C4-2B (cell line): ENCODE data around the gene PPT2.

ENCODE experiments used
- CTCF ChIP-seq: fragments of 450-650 bp; conservative IDR thresholded peaks from 2 replicates; pipeline ENCODE4 v1.5.1; 2017; ENCODE audit warnings: mild to moderate bottlenecking
- ZFX ChIP-seq: fragments of 450-650 bp; IDR thresholded peaks from 2 replicates; pipeline ENCODE4 v1.6.1; 2017

- TF ChIP-seq CTCF (no peak), ZFX (no peak)
These were observed 16.4 kb downstream of the PPT2 start for GRCh38 chr6:32170294-32170693.
